Neutrophil (primary cell): Measurements from ENCODE around the gene TBC1D12.

Experiments
- H3K27ac ChIP-seq: fragments of 200-600 bp; sonication (generic); 2 replicates; pipeline ENCODE4 v1.5.1; 2016; ENCODE audit warnings: mild to moderate bottlenecking, moderate library complexity
- H3K27me3 ChIP-seq: fragments of 200-600 bp; sonication (generic); 2 replicates; pipeline ENCODE4 v1.6.0; 2016; ENCODE audit warnings: mild to moderate bottlenecking
- H3K36me3 ChIP-seq: fragments of 200-600 bp; sonication (generic); 2 replicates; pipeline ENCODE4 v1.5.1; 2017
- H3K4me1 ChIP-seq, 2 experiments: fragments of 200-600 bp in 1 of 2; sonication (generic) in 1 of 2; 1 replicate in 1 of 2; 2 replicates in 1 of 2; pipeline versions ENCODE4 v1.5.1 to v1.6.1; 2013 to 2016; ENCODE audit warnings: low read depth in 1 of 2, low read length in 1 of 2, mild to moderate bottlenecking in 1 of 2, moderate library complexity in 1 of 2; ENCODE audit not compliant: control insufficient read depth in 1 of 2, insufficient read depth in 1 of 2
- H3K4me3 ChIP-seq, 2 experiments: fragments of 200-600 bp in 1 of 2; sonication (generic) in 1 of 2; 1 replicate in 1 of 2; 2 replicates in 1 of 2; pipeline ENCODE4 v1.5.1; 2013 to 2016; ENCODE audit warnings: low read depth in 1 of 2, low read length in 1 of 2, mild to moderate bottlenecking in 1 of 2, moderate library complexity in 1 of 2
- H3K9me3 ChIP-seq: fragments of 200-600 bp; sonication (generic); 2 replicates; pipeline ENCODE4 v1.5.1; 2016
- CTCF ChIP-seq: fragments of 200-600 bp; sonication (generic); IDR thresholded peaks from 2 replicates; pipeline ENCODE4 v1.5.1; 2016; ENCODE audit warnings: antibody characterized with exemption

The TBC1D12 gene

GRCh38 chr10:94424714-94425337 is 22.5 kb downstream of the TBC1D12 start:
- no peak for TF ChIP-seq CTCF
- Histone ChIP-seq H3K36me3 (no peaks in the 10 kb centered on the region), H3K27ac (no peak overlapping the region), H3K4me3 (no peak overlapping the region), H3K4me1 (no peaks in the 10 kb centered on the region), H3K27me3 (no peaks in the 10 kb centered on the region), H3K9me3 (no peaks in the 10 kb centered on the region)

GRCh38 chr10:94425942-94426341 is 23.6 kb downstream of the TBC1D12 start:
- Histone ChIP-seq H3K27me3 (no peaks in the 10 kb centered on the region), H3K4me3 (no peak overlapping the region), H3K36me3 (no peaks in the 10 kb centered on the region), H3K4me1 (no peaks in the 10 kb centered on the region), H3K27ac (no peak overlapping the region), H3K9me3 (no peaks in the 10 kb centered on the region)
- TF ChIP-seq CTCF: no peak

GRCh38 chr10:94427166-94427565 is 24.8 kb downstream of the TBC1D12 start:
- Histone ChIP-seq H3K27me3 (no peaks in the 10 kb centered on the region), H3K9me3 (no peaks in the 10 kb centered on the region), H3K36me3 (no peaks in the 10 kb centered on the region), H3K4me1 (no peaks in the 10 kb centered on the region), H3K4me3 (no peak overlapping the region), H3K27ac (no peak overlapping the region)
- TF ChIP-seq CTCF: no peak

- H3K27me3 ChIP-seq: no peaks in the 10 kb centered on the region
- H3K9me3 ChIP-seq: no peaks in the 10 kb centered on the region
- TF ChIP-seq CTCF: no peak
- H3K36me3 ChIP-seq: no peaks in the 10 kb centered on the region
- no peak overlapping the region for H3K27ac ChIP-seq
- H3K4me1 ChIP-seq: no peaks in the 10 kb centered on the region
- no peak overlapping the region for H3K4me3 ChIP-seq
Measured at GRCh38 chr10:94428766-94429707, 26.7 kb downstream of the TBC1D12 start.

- H3K4me1 ChIP-seq: no peaks in the 10 kb centered on the region
- no peak overlapping the region for H3K27ac ChIP-seq
- TF ChIP-seq CTCF: no peak
- no peaks in the 10 kb centered on the region for H3K36me3 ChIP-seq
- no peaks in the 10 kb centered on the region for H3K27me3 ChIP-seq
- no peak overlapping the region for H3K4me3 ChIP-seq
- H3K9me3 ChIP-seq: no peaks in the 10 kb centered on the region
Measured at GRCh38 chr10:94430701-94431100, 28.4 kb downstream of the TBC1D12 start.
